ENCODE data around the gene PRRC2B.
"Not testable (repeated sequence)": the region's sequence is repeated elsewhere in the genome, so short reads cannot be mapped to it uniquely, and the experiment has no call there.

The PRRC2B gene

DNA sequence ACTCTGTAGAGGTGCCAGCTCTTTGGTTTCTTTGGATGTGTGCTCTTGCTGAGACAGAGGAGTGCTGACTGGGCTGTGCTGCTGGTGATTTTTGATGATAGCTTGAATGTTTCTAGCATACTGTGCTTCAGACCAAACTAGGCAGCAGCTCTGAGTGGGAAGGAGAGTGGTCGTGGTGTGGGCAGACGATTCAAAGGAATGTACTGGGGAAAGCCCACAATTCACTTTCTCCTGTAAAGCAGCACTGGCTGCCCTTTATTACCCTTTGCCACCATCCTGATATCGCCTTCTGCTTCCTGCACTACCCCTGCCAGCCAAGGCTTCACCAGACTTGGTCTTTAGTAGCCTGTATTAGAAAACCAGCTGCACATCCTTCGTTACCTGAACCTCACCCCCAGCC is 45.3 kb downstream of the PRRC2B start:
- DNase-seq, result no peak

DNA sequence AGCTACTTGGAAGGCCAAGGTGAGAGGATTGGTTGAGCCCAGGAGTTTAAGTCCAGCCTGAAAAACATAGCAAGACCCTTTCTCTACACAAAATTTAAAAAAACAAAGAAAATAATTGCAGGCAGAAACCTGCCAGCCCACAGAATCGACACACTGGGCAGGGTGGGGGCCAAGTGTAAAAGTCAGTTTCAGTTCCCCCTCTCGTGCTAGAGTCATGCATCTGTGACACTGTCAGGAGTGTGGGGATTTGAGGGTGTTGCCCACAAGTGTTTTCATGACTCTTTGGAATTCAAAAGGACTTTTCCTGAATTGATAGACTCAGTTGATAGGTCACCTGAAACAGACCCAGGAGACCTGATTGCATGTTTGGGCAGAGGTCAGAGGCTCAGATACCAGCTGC is 47.6 kb downstream of the PRRC2B start:
- no peak for DNase-seq

DNA sequence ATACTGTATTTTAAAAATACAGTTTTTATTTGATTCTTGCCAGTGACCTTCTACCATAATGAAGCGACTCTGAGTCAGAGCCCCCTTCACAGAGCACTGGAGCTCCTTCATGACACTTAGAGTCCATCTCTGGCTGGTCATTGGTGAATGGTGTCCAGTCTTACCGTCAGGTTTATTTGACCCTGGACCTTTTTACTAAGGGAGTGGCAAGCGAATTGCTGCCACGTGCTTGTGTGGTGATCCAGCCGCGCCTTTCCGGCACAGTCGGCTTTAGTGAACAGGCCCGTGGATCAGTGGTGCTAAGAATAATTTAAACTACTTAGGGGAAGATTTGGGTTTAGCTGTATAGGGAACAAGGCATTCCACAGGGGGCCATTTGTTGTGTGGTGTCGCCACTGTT is 48.5 kb downstream of the PRRC2B start:
- DNase-seq, result no peak

DNA sequence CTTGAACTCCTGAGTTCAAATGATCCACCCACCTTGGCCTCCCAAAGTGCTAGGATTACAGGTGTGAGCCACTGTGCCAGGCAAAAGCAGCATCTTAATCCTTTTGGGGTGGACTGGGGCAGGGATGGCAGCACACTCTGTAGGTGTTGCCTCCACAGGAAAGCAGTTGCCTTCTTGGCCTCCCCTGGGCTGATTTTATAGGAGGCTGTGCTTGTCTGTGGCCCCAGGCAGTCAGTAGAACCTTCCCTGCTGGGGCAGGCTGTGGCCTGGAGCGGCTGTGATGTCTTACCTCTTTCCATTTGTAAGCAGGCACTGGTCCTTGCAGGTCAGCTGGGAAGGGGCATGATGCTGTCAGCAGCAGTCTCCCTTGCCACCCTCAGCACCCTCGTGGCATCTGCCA is 49.8 kb downstream of the PRRC2B start:
- DNase-seq, result no peak

DNA sequence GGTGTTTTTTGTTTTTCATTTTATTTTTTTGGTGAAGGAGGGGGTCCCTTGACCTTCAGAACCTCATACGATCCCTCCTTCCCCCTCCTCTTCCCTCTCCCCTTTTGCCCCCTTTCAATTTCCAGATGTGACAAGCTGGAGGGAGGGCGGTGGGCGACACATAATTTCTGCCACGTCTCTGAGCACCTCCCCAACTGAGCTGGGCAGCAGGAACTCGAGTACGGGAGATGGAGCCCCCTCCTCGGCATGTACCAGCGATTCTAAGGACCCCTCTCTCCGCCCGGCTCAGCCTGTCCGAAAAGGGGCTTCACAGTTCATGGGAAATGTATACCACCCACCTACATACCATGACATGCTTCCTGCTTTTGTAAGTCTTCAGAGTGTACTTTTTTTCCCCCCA is 52.4 kb downstream of the PRRC2B start:
- DNase-seq, result no peak

DNA sequence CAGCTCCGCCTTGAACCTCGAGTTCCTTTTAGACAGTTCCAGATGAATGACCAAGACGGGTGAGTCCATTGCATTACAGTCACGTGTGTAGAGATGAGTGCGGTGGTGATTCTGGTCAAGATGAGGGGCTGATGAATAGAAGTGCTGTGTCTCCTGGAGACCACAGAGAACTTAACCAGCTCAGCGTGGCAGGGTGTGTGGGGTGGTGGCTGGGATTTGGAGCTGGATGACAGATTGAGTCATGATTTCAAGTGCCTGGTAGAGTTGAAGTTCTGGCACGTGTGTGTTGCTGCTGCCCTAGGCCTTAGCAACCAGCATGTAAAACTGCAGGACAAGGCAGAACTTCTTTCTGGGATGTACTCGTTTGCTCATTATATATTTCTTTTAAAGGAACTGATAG is 53.3 kb downstream of the PRRC2B start:
- no peak for DNase-seq

DNA sequence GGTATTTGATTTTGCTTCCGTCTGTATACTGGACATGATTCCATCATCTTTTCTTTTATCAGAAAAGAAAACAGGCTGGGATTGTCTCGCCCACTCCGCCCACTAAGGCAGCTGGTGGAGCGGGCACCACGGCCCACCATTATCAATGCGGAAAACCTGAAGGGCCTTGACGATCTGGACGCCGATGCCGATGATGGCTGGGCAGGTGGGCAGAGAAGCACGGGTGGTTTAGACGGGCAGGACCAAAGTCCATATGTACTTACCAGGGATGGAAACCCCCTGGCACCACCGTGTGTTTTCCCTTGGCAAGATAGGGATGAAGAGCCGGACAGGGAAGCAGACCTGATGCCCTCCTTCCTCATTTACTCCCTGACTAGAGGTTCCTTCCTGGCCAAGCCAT is 53.7 kb downstream of the PRRC2B start:
- DNase-seq, result no peak

DNA sequence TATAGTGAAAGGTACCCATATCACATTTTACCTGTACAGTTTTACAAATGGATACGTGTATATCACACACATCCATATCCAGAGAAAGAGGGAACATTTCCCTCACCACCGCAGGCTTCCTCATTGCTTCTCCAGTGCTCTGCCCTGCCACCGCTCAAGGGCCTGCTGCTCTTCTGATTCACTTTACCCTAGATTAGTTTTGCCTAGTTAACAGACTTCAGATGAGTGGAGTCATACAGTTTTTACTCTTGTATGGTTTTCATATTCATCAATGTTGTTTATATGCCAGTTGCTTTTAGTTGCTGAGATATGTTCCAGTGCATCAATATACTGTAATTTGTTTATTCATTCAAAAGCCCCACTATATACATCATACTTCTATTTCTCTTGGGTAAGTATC is 54.9 kb downstream of the PRRC2B start:
- DNase-seq, result no peak

DNA sequence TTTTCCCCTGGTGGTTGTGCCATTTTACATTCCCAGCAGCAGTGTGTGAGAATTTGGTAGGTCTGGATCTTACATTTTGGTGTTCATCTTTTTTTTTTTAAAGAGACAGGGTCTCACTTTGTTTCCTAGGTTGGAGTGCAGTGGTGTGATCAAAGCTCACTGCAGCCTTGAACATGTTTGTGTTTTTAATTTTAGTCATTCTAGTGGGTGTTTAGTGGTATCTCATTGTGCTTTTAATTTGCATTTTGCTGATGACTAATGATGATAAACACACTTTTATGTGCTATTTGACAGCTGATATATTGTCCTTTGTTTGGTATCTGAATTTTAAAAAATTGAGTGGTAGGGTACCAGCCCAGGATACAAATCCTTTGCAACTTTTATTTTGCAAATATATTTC is 55.4 kb downstream of the PRRC2B start:
- no peak for DNase-seq

DNA sequence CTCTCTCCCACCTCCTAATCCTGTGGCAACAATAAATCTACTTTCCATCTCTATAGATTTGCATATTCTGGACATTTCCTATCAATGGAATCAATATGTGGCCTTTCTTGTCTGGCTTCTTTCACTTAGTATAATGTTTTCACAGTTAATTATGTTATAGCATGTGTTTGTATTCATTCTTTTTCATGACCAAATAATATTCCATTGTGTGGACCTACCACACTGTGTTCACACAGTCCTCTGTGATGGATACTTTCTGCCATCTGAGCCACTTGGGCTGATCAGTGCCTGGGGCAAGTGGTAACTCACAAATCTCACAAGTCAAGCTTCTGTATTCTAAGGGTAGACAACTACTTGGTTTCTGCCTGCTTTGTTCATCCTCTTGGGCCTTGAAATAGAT is 60.1 kb downstream of the PRRC2B start:
- DNase-seq, result no peak

DNA sequence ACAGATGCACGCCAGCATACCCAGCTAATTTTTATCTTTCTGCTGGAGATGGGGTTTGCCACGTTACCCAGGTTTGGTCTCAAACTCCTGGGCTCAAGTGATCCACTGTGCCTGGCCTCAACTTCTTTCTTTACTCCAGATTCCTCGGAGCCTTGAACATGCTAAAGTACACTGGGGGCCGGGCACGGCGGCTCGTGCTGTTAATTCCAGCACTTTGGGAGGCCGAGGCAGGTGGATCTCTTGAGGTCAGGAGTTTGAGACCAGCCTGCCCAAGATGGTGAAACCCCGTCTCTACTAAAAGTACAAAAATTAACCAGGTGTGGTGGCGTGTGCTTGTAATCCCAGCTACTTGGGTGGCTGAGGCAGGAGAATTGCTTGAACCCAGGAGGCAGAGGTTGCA is 61.8 kb downstream of the PRRC2B start:
- DNase-seq, result not testable (repeated sequence)

DNA sequence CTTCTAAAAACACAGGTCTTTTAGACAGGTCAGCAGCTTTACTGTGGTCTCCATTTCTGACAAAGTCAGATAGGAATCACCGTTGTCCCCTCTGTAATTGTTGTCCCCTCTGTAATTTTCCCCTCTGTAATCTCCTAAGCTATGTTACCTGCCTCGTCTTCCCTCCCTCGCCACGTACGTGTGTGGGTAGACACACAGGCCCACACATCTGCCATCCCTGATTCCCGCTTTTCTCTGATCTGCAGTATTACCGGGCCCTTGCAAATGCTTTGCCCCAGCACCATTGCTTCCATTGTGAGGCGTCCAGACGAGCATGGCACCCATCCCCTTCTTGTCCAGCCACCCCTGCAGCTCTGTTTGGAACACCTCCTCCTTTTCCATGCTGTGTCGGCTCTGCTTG is 63.9 kb downstream of the PRRC2B start:
- no peak for DNase-seq

DNA sequence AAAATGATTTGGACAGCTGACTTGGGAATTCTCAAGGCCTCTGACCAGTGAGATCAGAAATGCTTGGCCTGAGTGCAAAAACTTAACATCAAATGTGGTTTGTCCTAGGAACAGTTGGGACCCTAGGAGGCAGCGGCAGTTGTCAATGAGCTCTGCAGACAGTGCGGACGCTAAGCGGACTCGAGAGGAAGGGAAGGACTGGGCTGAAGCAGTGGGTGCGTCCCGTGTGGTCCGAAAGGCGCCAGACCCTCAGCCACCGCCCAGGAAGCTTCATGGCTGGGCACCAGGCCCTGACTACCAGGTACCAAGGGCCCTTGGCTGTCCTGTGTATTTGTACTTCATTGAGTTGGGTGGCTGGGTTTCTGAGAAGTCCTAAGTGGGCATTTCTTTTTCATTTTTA is 65.2 kb downstream of the PRRC2B start:
- DNase-seq, result no peak

DNA sequence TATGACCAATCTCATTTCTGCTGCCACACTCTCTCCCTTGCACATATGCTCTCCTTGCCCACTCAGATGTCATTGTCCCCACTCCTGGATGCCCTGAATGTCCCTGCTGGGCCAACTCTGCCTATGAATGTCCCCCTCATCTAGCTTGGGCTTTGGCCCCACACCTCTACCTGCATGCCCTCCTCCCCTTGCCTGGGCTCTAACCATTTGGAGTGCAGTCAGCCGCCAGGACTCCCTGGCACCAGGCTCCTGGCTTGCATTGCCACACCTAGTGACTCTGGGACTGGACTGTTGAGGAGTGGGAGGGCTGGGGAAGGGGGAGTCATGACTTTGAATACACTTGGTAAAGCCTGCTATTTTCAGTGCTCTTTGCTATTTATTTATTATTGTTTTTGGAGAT is 67.3 kb downstream of the PRRC2B start:
- DNase-seq, result no peak

DNA sequence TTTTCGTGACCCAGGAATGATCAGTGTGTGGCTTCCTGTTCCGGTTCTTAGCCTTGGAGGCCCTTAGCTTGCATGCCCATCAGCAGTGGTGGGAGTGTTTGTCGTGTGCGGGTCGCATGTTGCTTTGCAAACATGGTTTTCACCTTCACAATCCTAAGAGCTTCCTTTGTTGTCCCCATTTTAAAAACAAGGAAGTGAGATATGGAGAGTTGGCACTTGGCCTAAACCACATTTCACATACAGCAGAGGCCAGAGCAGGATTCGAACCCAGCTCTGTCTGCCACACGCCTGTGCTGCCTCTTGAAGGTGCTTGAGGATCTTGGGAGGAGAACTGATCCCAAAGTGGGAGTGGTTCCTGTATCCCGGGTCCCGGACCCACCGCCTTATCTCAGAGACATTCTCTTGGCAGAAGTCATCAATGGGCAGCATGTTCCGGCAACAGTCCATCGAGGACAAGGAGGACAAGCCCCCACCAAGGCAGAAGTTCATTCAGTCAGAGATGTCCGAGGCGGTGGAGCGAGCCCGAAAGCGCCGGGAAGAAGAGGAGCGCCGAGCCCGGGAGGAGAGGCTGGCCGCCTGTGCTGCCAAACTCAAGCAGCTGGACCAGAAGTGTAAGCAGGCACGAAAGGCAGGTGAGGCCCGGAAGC is 70.6 kb downstream of the PRRC2B start:
- no peak for DNase-seq

DNA sequence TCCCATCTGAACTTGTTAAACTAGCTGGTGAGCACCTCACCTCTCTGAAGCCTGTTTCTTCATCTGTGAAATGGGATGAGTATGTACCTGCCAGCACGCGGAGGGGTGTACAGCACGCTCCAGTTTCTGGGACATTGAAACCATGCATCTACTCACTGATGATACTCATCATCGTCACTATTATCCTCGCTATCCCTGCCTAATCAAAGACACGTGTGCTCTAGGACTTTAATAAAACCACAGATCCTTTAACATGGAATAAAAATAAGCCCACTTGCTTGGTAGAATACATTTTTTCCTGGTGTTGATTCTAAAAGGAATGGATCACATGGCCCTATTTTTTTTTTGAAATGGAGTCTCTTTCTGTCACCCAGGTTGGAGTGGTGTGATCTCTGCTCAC is 71.5 kb downstream of the PRRC2B start:
- no peak for DNase-seq

DNA sequence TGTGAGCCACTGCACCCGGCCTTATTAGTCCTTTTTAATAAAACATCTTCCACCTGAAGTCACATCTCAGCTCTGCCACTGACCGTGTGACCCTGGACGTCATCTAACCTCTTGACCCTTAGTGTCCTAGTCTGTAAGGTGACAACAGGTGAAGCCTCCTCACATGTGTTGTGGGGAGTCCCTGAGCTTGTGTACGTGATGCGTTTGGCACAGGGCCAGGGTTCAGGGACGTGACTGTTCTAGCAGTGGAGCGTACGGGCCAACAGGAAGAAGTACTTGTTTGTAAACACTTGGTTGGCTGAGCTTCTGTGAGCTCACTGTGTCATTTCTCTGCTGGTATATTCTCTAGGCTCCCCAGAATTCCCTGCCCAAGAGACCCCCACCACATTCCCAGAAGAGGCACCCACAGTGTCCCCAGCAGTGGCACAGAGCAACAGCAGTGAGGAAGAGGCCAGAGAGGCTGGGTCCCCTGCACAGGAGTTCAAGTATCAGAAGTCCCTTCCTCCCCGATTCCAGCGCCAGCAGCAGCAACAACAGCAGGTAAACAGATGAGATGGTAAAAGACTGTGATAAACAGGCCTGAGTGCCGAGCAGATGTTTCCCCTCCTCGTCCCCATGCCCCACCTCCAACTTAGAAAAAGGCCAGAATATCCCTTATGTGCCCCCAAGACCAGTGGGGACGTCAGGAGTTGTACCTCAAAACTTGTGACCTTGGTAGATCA is 73.5 kb downstream of the PRRC2B start:
- no peak for DNase-seq

DNA sequence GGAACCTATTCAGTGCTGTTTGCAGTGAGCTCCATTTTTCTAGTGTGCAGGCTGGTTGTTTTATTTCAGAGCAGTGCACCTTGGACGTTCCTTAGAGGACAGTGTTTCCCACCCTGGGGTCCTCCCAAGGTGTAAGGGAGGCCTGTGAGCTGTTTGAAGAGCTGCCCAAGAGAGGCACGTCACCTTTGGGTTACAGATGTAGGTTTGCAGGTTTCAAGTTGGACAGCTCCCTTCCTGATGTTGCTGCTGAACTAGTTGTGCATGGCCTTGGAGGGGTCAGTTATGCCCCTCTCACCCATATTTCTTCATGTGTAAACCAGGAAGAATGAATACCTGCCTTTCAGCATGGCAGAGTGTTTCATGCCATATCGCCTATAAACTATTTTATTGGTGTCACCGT is 74.1 kb downstream of the PRRC2B start:
- DNase-seq, result no peak

DNA sequence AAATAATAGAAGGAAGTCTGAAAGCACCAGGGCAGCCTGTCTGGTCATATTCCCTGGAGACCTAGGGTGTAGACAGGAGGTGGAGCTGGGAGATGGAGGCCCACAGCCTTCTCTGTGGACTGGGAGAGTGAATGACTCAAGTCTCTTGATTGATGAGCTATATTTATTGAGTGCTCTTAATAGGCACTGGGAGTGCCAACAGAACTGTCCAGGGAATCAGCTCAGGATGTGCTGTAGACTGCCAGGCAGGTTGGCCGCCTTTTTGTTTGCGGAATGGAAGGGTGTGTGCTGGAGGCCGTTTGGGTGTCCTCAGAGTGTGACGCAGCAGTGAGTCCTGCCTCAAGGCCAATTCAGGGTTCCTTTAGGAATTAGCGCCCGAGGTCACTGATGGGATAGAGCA is 75.5 kb downstream of the PRRC2B start:
- no peak for DNase-seq

DNA sequence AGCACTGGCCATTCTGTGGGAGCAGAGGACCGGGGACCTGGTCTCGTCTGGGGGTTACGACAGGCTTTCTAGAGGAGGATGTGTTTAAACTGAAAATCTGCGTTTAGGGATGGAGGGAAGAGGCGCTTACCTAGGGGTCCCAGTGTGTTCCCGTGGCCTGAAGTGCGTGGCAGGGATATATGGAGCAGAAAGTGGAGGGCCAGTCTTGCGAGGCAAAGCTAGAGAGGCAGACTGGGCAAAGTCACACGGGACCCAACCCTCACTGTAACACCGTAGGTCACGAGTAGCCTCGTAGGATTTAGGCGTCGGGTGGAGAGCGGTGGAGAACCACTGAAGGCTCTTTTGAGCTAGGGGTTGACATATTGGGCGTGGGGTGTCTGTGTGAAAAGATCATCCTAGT is 76.1 kb downstream of the PRRC2B start:
- no peak for DNase-seq

DNA sequence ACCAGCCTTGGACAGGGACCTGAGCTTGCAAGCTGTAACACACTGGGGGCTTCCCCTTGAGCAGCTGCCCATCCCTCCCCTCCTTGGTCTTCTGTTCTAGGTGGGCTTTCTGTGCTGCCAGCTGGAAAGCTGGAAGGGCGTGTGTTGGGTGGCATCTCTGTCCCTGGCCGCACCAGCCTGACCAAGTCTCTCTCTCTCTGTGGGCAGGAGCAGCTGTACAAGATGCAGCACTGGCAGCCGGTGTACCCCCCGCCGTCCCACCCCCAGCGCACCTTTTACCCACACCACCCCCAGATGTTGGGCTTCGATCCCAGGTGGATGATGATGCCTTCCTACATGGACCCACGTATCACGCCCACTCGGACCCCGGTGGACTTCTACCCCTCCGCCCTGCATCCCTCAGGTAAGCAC is 76.7 kb downstream of the PRRC2B start:
- no peak for DNase-seq

DNA sequence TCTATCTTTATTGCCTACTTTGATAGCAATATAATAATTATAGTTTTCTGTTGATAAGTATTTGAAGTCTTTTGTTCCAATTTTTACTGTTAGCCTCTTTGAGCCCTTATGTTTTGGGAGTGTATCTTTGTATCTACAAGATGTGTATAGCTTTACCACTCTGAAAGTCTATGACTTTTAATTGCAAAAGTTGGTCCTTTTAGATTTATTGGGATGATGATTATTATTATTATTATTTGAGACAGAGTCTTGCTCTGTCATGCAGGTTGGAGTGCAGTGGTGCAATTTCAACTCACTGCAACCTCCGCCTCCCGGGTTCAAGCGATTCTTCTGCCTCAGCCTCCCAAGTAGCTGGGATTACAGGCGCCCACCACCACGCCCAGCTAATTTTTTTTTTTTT is 78.2 kb downstream of the PRRC2B start:
- DNase-seq, result not testable (repeated sequence)

DNA sequence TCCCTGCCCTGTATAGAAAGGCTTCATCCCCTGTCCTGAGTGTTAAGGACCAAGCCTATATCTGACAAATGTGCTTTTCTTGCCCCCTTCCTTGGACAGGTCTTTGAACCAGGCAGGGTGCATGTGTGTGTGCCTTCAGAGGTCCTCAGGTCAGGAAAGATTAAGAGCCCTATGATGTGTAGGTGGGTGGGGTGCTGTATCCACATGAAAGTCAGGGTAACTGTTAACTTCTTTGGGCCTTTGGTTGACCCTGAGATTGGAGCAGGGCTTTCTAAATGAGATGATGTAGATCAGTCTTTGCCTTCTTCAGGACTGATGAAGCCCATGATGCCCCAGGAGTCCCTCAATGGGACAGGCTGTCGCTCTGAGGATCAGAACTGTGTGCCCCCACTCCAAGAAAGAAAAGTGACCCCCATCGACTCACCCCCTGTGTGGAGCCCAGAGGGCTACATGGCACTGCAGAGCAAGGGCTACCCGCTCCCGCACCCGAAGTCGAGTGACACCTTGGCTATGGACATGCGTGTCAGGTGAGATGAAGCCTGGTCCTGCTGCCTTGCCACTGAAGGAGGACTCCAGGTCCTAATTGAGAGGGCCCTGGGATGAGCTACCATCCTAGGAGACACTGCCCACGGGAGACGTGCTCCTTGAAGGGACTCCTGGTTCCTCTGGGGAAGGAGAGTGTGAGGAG is 79.5 kb downstream of the PRRC2B start:
- DNase-seq, result no peak

DNA sequence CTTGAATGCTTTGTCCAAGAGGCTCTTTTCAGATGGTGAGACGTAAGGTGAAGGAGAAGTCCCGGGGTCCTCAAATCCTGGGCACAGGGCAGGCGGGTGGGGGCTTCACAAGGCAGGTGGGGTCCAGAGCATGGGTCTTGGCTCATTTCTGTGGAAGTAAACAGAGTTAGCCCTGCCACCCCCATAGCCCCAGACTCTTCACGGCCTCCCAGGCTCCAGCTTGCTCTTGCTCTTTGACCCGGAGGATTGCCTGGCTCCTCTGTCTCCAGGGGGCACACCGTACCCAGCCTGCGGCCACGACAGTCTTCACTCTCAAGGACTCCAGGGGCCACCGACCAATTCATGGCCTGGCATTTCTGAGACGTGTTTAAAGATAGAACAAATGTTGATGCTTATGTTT is 80.0 kb downstream of the PRRC2B start:
- no peak for DNase-seq

DNA sequence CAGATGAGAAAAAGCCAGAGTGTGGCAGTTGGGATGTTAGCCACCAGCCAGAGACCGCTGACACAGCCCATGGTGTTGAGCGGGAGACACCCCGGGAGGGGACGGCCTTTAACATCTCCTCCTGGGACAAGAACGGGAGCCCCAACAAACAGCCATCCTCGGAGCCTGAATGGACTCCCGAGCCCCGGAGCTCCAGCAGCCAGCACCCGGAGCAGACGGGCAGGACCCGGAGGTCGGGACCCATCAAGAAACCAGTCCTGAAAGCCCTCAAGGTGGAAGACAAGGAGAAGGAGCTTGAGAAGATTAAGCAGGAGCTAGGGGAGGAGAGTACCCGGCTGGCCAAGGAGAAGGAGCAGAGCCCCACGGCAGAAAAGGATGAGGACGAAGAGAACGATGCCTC is 80.8 kb downstream of the PRRC2B start:
- no peak for DNase-seq
